Heart right ventricle (tissue), 16 donors: Measurements from ENCODE around the gene PPY. TPM values are rescaled to one million over a fixed set of nuclear protein-coding genes. Genes with fewer than 3 reads are reported as not detected.

Experiments used
- ATAC-seq, 8 donors: fragments of 200-7000 bp; cut with Tn5 transposase; one replicate each; pipeline ENCODE4 v1.9.1; 2020; ENCODE audit warnings: mild to moderate bottlenecking in 8 of 8, moderate library complexity in 8 of 8, moderate number of reproducible peaks in 1 of 8
- DNase-seq, 2 donors: peaks; one replicate each; pipeline ENCODE4 v3.0.0-alpha.2; 2020
- H3K27ac ChIP-seq, 10 donors: fragments of 200-600 bp; sonication (generic) in 2 of 10; one replicate each; pipeline versions ENCODE4 v1.5.0 to v1.8.0; 2020 to 2022; ENCODE audit warnings: mild to moderate bottlenecking in 3 of 10
- H3K27me3 ChIP-seq, 7 donors: fragments of 200-600 bp; one replicate each; pipeline ENCODE4 v1.8.0; 2021 to 2022; ENCODE audit warnings: mild to moderate bottlenecking in 2 of 7
- H3K36me3 ChIP-seq, 9 donors: fragments of 200-600 bp; sonication (generic) in 1 of 9; one replicate each; pipeline versions ENCODE4 v1.5.0 to v1.8.0; 2020 to 2022; ENCODE audit warnings: mild to moderate bottlenecking in 2 of 9
- H3K4me1 ChIP-seq, 9 donors: fragments of 200-600 bp; sonication (generic) in 1 of 9; one replicate each; pipeline versions ENCODE4 v1.5.0 to v1.8.0; 2020 to 2022; ENCODE audit warnings: mild to moderate bottlenecking in 4 of 9
- H3K4me3 ChIP-seq, 10 donors: fragments of 200-600 bp; sonication (generic) in 2 of 10; one replicate each; pipeline versions ENCODE4 v1.5.0 to v1.8.0; 2020 to 2022; ENCODE audit warnings: mild to moderate bottlenecking in 7 of 10, moderate library complexity in 2 of 10
- H3K9me3 ChIP-seq, 11 donors: fragments of 200-600 bp in 10 of 11; sonication (generic) in 2 of 11; one replicate each; pipeline versions ENCODE4 v1.5.0 to v1.8.0; 2013 to 2022; ENCODE audit warnings: mild to moderate bottlenecking in 2 of 11, control low read depth in 1 of 11, moderate library complexity in 1 of 11
- WGBS, 2 donors: extraction: QIAGEN DNeasy Blood & Tissue Kit; methylation state at CpG; one replicate each; pipeline ENCODE4 v1.1.7; 2013; ENCODE audit warnings: inconsistent platforms in 1 of 2; 5-methylcytosine and 5-hydroxymethylcytosine counted together
- intact Hi-C, 10 donors: fragments of 100-400 bp; cut with DNase I; formaldehyde crosslinking; loops; one replicate each; pipeline versions ENCODE4 v1.11.1 to v1.14.2; 2022
- polyA plus RNA-seq, 2 donors: library from polyadenylated mRNA; stranded (reverse); fragments of 200-250 nt; gene quantifications; one replicate each; pipeline ENCODE4 v1.2.3, GENCODE V29; 2013
- total RNA-seq, 10 donors: library from RNA; stranded (reverse); fragmentation: NEBNext Ultra II Directional in 3 of 10; extraction: Animal tissue kit (Norgen Biotek cat#: 25700) in 3 of 10; gene quantifications; one replicate each; pipeline versions ENCODE4 v1.2.1 to v1.2.4, GENCODE V29; 2021 to 2023
- TF ChIP-seq, protein P1 (sequence below), 9 donors: fragments of 200-600 bp; sonication (generic) in 2 of 9; IDR thresholded peaks; one replicate each; pipeline versions ENCODE4 v1.5.0 to v1.8.0; 2021 to 2022; ENCODE audit warnings: antibody characterized with exemption in 9 of 9, mild to moderate bottlenecking in 5 of 9, moderate library complexity in 1 of 9
- donor health status: Arrhythmogenic right ventricular cardiomyopathy.
- donor health status: ischemic (EF 13 %, LVEDD 7.1; RV severe dilation, severe dysfunction).
- donor health status: healthy with polysubstance abuse.
- donor health status: DM: no; HTN: yes; CAD: no.
- donor health status: DM: no; HTN: no; CAD: no.
- donor health status: ischemic (EF 25% LVEDD 6.9; RV normal size, moderate dysfunction).
- donor health status: ischemic (EF 25% LVEDD 5.7; RV mildly dilated, moderate dysfunction).
- donor health status: healthy.
- donor health status: DM: yes; HTN: yes; CAD: no.
- donor health status: Ischemic cardiomyopathy.
- donor health status: ischemic (EF 35%, LVEDD 5.7; RV mildly dilated, moderate dysfunction).
- donor health status: nonischemic (EF 11% LVEDD 7.7; RV severe dilation, severe dysfunction).
- donor health status: DM: yes; HTN: yes; CAD: no.
- donor health status: PGD.
- donor health status: ischemic (EF 29% LVEDD 5.4; RV normal size, mild dysfunction).
- donor health status: nonischemic (EF 23%, LVEDD 6.1; RV moderate dilation, normal function).

Gene PPY
- total and polyA plus RNA-seq, 12 donors = not detected

DNA sequence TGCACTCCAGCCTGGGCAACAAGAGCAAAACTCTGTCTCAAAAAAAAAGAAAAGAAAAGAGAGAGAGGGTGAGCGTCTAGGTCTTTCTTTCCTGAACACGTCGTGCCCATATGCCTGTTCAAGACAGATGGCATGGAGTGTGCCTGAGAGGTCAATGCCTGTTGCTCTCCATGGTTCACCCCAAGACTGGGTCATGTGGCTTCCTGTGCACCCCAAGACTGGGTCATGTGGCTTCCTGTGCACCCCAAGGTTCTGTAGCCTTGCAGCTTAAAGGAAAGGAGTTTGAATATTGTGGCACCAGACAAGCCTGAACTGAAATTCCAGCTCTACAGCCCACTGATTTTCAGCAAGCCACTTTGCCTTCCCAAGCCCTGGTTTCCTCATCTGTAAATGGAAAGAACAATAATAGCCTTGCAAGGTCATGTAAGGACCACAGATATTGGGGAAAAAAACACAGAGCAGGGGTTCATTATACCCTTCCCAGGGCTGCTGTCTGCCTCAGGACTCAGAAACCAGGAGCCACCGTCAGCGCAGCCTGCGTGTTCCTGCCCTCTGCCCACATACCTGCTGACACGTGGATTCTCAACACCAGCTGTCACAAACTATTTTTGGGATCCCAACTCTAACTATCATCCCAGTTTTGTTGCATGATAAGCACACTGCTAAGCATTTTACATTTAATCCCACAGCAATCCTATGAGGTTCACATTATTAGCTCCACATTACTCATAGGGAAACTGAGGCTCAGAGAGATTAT is 44.1 kb upstream of the PPY start:
- TF ChIP-seq, protein P1, sequence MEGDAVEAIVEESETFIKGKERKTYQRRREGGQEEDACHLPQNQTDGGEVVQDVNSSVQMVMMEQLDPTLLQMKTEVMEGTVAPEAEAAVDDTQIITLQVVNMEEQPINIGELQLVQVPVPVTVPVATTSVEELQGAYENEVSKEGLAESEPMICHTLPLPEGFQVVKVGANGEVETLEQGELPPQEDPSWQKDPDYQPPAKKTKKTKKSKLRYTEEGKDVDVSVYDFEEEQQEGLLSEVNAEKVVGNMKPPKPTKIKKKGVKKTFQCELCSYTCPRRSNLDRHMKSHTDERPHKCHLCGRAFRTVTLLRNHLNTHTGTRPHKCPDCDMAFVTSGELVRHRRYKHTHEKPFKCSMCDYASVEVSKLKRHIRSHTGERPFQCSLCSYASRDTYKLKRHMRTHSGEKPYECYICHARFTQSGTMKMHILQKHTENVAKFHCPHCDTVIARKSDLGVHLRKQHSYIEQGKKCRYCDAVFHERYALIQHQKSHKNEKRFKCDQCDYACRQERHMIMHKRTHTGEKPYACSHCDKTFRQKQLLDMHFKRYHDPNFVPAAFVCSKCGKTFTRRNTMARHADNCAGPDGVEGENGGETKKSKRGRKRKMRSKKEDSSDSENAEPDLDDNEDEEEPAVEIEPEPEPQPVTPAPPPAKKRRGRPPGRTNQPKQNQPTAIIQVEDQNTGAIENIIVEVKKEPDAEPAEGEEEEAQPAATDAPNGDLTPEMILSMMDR (IDR thresholded peaks at IDR 0.05) = no peak
- Histone ChIP-seq H3K36me3 (no peaks in the 10 kb centered on the region), H3K27me3 (peaks cover 0 to 66% (median 41%) of the 10 kb centered on the region in 7 donors), H3K4me3 (no peak overlapping the region), H3K4me1 (peaks cover 0 to 20% (median 10%) of the 10 kb centered on the region in 9 donors), H3K27ac (peak overlapping the region in 1 of 10 donors; percentile 43), H3K9me3 (no peaks in the 10 kb centered on the region)
- intact Hi-C loops = no loop called here
- WGBS, 2 donors = 68 to 69% methylated on average over 7 of the region's 7 CpGs
- ATAC-seq (peak in 5 of 8 donors; percentile 25 to 79 (median 64)), DNase-seq (no peak)

DNA sequence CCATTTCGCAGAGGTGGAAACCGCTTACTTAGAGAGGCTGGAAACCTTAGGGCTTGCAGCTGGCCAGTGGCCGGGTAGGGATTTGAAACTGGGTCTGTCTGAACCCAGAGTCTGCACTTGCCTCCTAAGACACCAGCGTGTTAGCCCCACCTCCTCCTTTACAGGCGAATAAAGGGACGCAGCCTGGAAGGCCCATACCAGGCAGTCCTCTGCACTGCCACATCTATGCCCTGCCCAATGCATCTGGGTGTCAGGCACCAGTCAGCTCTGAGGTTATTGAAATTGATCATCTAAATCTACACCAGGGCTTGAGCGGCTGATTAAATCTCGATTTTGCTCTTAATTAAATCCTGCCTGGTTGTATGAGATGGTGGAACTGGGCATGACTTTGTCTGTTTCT is 42.2 kb upstream of the PPY start:
- intact Hi-C loops = no loop called here
- 78 to 83% methylated on average over 8 of the region's 8 CpGs for WGBS, 2 donors

DNA sequence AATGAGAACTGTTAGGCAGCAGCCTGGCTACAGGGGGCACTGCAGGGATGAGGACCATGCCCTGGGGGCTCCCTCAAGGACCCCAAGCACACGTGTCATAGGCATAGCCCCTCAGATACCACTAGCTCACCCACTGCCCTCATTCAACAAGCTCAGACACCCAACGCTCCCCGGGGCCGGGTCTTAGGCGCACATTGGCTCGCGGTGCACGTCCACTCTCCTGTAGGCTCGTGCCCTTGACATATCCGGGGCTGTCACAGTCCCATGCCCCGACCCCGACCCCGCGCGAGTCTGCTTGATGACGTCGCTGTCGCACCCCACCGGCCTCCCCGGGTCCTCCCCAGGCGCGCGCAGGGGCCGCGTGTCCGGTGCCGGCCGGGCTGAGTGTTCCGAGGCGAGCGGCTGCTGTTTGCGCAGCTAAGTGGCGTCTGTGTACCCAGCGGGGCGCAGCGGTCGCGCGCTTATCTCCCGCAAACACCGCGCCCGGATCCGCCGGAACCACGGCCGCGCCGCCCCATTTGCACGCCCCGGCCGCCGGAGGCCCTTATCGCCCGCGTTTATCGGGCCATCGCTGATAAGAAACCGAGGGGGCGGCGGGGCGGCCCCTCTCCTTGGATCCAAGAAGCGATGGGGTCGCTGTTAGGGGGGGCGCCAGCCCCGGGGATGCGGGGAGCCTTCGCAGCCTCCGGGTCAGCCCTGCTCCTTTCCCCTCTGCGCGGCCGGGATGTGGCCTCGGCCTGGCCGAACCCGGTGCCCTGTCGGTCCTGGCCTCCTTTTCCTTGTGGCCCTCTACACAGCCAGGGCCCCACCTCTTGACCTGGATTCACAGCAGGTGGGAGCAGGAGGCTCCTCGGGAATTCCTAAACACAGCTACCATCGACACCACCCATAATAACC is 41.5 kb upstream of the PPY start:
- H3K36me3 ChIP-seq = no peaks in the 10 kb centered on the region
- DNase-seq = peak in 1 of 2 donors; percentile 26
- WGBS, 2 donors = 2 to 3% methylated on average over 60 to 78 of the region's 78 CpGs
- H3K9me3 ChIP-seq = no peaks in the 10 kb centered on the region
- peak in 7 of 8 donors; percentile 36 to 67 (median 54) for ATAC-seq
- H3K27ac ChIP-seq = no peak overlapping the region
- H3K27me3 ChIP-seq = peaks cover 0 to 83% (median 44%) of the 10 kb centered on the region in 7 donors
- intact Hi-C loops = no loop called here
- peaks cover 0 to 20% (median 10%) of the 10 kb centered on the region in 9 donors for H3K4me1 ChIP-seq
- TF ChIP-seq, protein P1 (IDR thresholded peaks at IDR 0.05) = peak in 4 of 9 donors; percentile 17 to 31 (median 24)
- peak overlapping the region; percentile 18 to 60 (median 52) for H3K4me3 ChIP-seq

More for the DNA sequence above, 42.2 kb upstream of the PPY start:
- peak overlapping the region in 8 of 10 donors; percentile 33 to 60 (median 54) for H3K4me3 ChIP-seq
- TF ChIP-seq, protein P1 (IDR thresholded peaks at IDR 0.05) = no peak
- no peak overlapping the region for H3K27ac ChIP-seq
- H3K4me1 ChIP-seq = peaks cover 0 to 20% (median 10%) of the 10 kb centered on the region in 9 donors
- H3K27me3 ChIP-seq = peaks cover 0 to 76% (median 44%) of the 10 kb centered on the region in 7 donors
- DNase-seq = no peak
- no peak for ATAC-seq
- H3K36me3 ChIP-seq = no peaks in the 10 kb centered on the region
- no peaks in the 10 kb centered on the region for H3K9me3 ChIP-seq

DNA sequence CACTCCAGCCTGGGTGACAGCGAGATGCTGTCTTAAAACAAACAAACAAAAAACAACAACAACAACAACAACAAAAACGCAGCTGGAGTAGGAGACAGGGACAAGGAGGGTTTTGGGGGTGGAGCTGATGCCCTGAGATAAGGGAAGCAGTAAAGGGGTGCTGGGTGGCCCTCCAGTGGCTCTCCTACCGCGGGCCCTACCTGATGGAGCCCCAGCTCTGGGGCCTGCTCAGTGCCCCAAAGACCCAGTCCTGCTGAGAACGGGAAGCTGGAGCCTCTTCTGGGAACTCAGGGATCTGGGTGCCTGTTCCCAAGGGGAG is 40.9 kb upstream of the PPY start:
- DNase-seq (no peak), ATAC-seq (peak in 1 of 8 donors; percentile 22)
- Histone ChIP-seq H3K36me3 (no peaks in the 10 kb centered on the region), H3K4me3 (peak overlapping the region in 5 of 10 donors; percentile 33 to 59 (median 55)), H3K4me1 (peaks cover 0 to 20% (median 10%) of the 10 kb centered on the region in 9 donors), H3K27me3 (peaks cover 0 to 85% (median 44%) of the 10 kb centered on the region in 7 donors), H3K27ac (no peak overlapping the region), H3K9me3 (no peaks in the 10 kb centered on the region)
- TF ChIP-seq, protein P1 (IDR thresholded peaks at IDR 0.05) = no peak
- intact Hi-C loops = no loop called here
- 25 to 26% methylated on average over 5 of the region's 5 CpGs for WGBS, 2 donors
